Stimulated activated CD8-positive, alpha-beta memory T cell treated with anti-CD3 and anti-CD28 coated beads, Interleukin-15, amount 100 ng/mL, for 48 hours (primary cell): Measurements from ENCODE around the gene RBFA.

Experiments used
- DNase-seq, 2 donors: peaks; one replicate each; pipeline ENCODE4 v3.0.0-alpha.2; 2020; ENCODE audit warnings: low read depth in 2 of 2

Gene RBFA

DNA sequence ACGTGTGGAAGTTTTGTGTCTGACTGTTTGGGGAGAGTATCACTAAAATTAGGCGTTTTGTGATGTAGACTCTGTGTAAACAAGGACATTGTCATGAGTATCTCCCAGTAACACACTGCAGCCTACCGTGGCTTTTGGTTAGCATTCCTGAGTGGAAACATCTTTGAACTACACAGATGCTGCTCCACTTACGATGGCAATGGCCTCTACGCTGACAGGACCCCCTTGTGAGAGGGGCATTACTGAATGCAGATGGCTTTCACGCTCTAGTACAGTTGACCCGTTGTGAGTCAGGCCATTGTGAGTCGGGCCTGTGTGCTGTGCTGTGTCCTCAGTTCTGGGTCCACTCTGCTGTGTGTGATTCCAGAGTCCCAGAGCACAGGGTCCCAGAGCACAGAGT lies 40.5 kb downstream of the RBFA start:
- no peak for DNase-seq

DNA sequence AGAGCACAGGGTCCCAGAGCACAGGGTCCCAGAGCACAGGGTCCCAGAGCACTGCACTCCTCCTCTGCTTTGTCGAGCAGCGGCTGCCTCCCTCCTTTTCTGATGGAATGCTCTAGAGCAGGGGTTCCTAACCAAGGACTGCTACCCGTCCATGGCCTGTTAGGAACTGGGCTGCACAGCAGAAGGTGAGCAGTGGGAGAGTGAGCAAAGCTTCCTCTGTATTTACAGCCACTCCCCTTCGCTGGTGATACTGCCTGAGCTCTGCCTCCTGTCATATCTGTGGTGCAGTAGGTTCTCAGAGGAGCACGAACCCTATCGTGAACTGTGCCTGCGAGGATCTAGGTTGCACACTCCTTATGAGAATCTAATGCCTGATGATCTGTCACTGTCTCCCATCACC lies 41.7 kb downstream of the RBFA start:
- DNase-seq, result no peak

DNA sequence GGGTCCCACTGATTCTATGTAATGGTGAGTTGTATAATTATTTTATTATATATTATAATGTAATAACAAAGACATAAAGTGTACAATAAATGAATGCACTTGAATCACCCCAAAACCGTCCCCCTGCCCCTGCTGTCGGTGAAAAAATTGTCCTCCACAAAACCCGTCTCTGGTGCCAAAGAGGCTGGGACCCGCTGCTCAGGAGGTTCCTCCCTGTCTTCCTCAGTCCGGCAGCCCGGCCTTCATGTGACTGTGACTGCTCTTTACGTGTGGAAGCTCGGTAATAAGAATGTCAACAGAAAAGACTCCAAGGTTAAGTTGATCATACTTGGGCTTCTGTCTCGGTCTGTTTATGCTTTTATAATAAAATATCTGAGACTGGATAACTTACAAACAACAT lies 42.1 kb downstream of the RBFA start:
- DNase-seq, result no peak

DNA sequence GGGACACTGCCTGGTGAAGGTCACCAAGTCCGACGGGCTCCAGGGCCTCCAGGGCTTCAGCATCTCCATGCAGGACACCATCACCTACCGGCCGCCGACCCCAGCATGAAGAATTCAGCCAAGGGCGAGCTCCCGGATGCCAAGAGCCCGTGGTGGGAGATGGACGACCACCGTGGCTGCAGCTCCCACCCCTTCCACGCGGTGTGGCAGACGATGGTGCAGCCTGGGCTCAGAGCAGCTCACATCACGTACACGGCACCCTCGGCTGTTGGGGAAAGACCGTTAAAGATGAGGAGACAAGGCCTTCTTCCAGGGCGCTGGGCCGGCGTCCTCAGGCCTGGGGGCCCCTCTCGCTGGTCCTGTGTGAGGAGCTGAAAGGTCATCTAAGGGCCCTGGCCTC lies 43.6 kb downstream of the RBFA start:
- DNase-seq, result no peak
